Hepatocyte (in vitro differentiated cells): ENCODE data around the gene C16orf96. TPM values are rescaled to one million over a fixed set of nuclear protein-coding genes. Genes with fewer than 3 reads are reported as not detected.

ENCODE experiments used
- DNase-seq: peaks from one replicate; pipeline ENCODE4 v3.0.0-alpha.2; 2016; ENCODE audit warnings: low spot score
- H2AFZ ChIP-seq: fragments of 200-600 bp; sonication (generic); 2 replicates; pipeline ENCODE4 v1.6.0; 2016; ENCODE audit warnings: antibody characterized with exemption, mild to moderate bottlenecking
- H3K27ac ChIP-seq: fragments of 200-600 bp; sonication (generic); 2 replicates; pipeline ENCODE4 v1.5.1; 2016; ENCODE audit warnings: mild to moderate bottlenecking
- H3K27me3 ChIP-seq: fragments of 200-600 bp; sonication (generic); 2 replicates; pipeline ENCODE4 v1.6.1; 2016
- H3K36me3 ChIP-seq: fragments of 200-600 bp; sonication (generic); replicated peaks from 2 replicates; pipeline ENCODE4 v1.5.1; 2016; ENCODE audit warnings: low read depth; ENCODE audit not compliant: insufficient read depth
- H3K4me1 ChIP-seq: fragments of 200-600 bp; sonication (generic); 2 replicates; pipeline ENCODE4 v1.5.1; 2016; ENCODE audit warnings: mild to moderate bottlenecking, moderate library complexity; ENCODE audit not compliant: insufficient read depth
- H3K4me2 ChIP-seq: fragments of 200-600 bp; sonication (generic); 2 replicates; pipeline ENCODE4 v1.6.0; 2016
- H3K4me3 ChIP-seq: fragments of 200-600 bp; sonication (generic); 2 replicates; pipeline ENCODE4 v1.5.1; 2016; ENCODE audit warnings: mild to moderate bottlenecking
- H3K79me2 ChIP-seq: fragments of 200-600 bp; sonication (generic); 2 replicates; pipeline ENCODE4 v1.6.0; 2017; ENCODE audit warnings: mild to moderate bottlenecking
- H3K9me2 ChIP-seq: fragments of 200-600 bp; sonication (generic); replicated peaks from 2 replicates; pipeline ENCODE4 v1.6.0; 2017; ENCODE audit warnings: mild to moderate bottlenecking; ENCODE audit not compliant: insufficient read depth
- H3K9me3 ChIP-seq: fragments of 200-600 bp; sonication (generic); 2 replicates; pipeline ENCODE4 v1.5.1; 2016; ENCODE audit warnings: low read depth, mild to moderate bottlenecking
- H4K20me1 ChIP-seq: fragments of 200-600 bp; sonication (generic); 2 replicates; pipeline ENCODE4 v1.6.0; 2016; ENCODE audit warnings: mild to moderate bottlenecking; ENCODE audit not compliant: insufficient read depth, poor library complexity, severe bottlenecking
- EZH2 ChIP-seq: fragments of 200-600 bp; sonication (generic); IDR thresholded peaks from 2 replicates; pipeline ENCODE4 v1.6.1; 2016; ENCODE audit warnings: antibody characterized with exemption, mild to moderate bottlenecking, borderline replicate concordance
- EZH2phosphoT487 ChIP-seq: fragments of 200-600 bp; sonication (generic); IDR thresholded peaks from one replicate; pipeline ENCODE4 v1.6.1; 2018; ENCODE audit warnings: antibody characterized with exemption, mild to moderate bottlenecking, low read depth, moderate library complexity; ENCODE audit not compliant: unreplicated experiment, severe bottlenecking
- WGBS: methylation state at CpG from one replicate; pipeline ENCODE4 v1.1.6; 2016; ENCODE audit warnings: low lambda C conversion rate; ENCODE audit errors: missing lambda C conversion rate; 5-methylcytosine and 5-hydroxymethylcytosine counted together
- polyA plus RNA-seq: library from polyadenylated mRNA; unstranded; fragments of >200 nt; fragmentation: Nextera tagmentation; extraction: Ambion mirVana; gene quantifications from 2 replicates; pipeline ENCODE4 v1.2.1, GENCODE V29; 2016
- total RNA-seq: library from RNA; depleted of rRNA; stranded (reverse); fragments of >200 nt; gene quantifications from 2 replicates; pipeline ENCODE4 v1.2.3, GENCODE V29; 2014
- TF ChIP-seq, protein P1 (sequence below): fragments of 200-600 bp; sonication (generic); IDR thresholded peaks from 2 replicates; pipeline ENCODE4 v1.5.1; 2016; ENCODE audit warnings: antibody characterized with exemption, mild to moderate bottlenecking; ENCODE audit not compliant: poor library complexity

The C16orf96 gene
- total and polyA plus RNA-seq, 2 experiments from 2014 or later, result 0.20 TPM; not detected in 1

DNA sequence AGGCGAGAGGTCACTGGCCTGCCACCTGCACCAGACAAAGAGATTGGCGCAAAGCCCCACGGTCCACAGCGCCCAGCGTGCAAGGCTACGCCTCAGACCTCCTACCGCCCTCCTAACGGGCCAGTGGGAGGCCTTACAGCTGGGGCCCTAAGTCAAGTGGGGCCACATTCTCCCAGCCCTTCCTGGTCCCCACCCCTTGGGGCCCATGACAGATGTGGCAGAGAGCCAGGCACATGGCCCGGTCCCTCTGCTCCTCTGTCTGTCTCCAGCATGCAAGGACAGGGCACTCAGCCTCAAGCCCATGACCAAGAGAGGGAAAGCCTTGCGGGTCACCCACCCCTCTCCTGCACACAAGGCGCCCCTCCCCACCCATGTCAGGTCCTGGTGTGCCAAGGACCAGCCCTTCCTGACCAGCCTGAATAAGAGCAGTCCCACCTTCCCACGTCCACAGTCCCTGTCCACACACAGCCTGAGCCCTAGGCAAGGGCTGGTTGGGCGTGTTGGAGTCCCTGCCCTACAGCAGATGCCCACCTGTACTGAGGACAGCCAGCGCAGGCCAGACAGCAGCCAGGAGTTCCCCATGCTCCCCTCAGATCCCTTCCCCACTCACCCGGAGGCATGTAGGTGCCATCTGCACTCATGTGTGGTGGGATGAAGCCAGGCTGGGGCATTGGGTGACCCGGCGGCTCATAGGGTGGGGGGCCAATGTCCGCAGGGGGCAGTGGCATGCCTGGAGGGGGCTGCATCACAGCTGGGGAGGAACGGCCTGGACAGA, 42.9 kb upstream of the C16orf96 start:
- Histone ChIP-seq H2AFZ (no peak overlapping the region), H3K4me3 (no peak overlapping the region), H3K9me2 (no peaks in the 10 kb centered on the region), H4K20me1 (peaks cover 16% of the 10 kb centered on the region), H3K4me1 (no peaks in the 10 kb centered on the region), H3K4me2 (no peak overlapping the region), H3K27me3 (no peaks in the 10 kb centered on the region), H3K27ac (no peak overlapping the region), H3K36me3 (no peaks in the 10 kb centered on the region), H3K9me3 (no peaks in the 10 kb centered on the region), H3K79me2 (peaks cover 34% of the 10 kb centered on the region)
- DNase-seq, result no peak
- 96% methylated on average over 16 of the region's 19 CpGs for WGBS
- TF ChIP-seq EZH2phosphoT487, result no peak
- no peak for TF ChIP-seq EZH2
- TF ChIP-seq, protein P1, sequence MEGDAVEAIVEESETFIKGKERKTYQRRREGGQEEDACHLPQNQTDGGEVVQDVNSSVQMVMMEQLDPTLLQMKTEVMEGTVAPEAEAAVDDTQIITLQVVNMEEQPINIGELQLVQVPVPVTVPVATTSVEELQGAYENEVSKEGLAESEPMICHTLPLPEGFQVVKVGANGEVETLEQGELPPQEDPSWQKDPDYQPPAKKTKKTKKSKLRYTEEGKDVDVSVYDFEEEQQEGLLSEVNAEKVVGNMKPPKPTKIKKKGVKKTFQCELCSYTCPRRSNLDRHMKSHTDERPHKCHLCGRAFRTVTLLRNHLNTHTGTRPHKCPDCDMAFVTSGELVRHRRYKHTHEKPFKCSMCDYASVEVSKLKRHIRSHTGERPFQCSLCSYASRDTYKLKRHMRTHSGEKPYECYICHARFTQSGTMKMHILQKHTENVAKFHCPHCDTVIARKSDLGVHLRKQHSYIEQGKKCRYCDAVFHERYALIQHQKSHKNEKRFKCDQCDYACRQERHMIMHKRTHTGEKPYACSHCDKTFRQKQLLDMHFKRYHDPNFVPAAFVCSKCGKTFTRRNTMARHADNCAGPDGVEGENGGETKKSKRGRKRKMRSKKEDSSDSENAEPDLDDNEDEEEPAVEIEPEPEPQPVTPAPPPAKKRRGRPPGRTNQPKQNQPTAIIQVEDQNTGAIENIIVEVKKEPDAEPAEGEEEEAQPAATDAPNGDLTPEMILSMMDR, result no peak

DNA sequence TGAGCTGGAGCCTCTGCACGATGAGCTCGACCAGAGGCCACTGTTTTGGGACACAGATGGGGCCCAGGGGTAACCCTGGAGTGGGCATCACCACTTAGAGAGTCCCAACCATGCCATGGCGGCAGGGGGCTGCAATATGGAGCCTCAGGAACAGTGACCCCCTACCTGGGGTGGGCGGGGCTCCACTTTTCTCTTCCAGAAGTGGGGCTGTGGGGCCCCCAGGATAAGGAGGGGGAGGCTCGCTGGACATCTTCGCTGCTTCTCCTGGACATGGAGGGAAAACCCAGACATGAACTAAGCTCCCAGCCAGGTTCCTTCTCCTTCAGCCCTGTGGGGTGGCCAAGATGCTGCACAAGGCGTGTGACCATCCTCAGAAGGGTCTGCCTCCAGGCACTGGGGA, 42.3 kb upstream of the C16orf96 start:
- peaks cover 16% of the 10 kb centered on the region for H4K20me1 ChIP-seq

DNA sequence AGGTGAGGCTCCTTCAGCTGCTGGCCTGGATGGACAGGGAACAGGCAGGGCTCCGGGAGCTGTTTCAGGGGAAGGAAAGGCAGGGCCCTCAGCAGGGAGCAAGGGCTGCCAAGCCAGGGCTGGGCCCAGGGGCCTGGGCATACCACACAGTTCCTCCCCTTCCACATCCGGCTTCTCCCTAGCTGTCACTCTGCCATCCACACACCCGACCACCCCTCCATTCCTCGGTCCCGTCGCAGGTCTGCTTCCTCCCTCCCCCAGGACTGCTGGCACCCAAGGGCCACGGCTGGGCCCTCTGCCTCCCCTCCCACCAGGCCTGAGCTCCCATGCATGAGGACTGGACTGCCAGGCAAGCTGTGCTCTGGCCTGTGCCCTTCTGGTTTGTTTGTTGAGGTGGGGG, 41.5 kb upstream of the C16orf96 start:
- no peak overlapping the region for H3K4me3 ChIP-seq
- no peaks in the 10 kb centered on the region for H3K4me1 ChIP-seq
- H3K36me3 ChIP-seq, result no peaks in the 10 kb centered on the region
- H3K27me3 ChIP-seq, result no peaks in the 10 kb centered on the region
- H3K9me3 ChIP-seq, result no peaks in the 10 kb centered on the region
- WGBS, result 86% methylated on average over 6 of the region's 7 CpGs
- no peak overlapping the region for H3K27ac ChIP-seq
- no peak for DNase-seq
- no peak overlapping the region for H2AFZ ChIP-seq
- no peaks in the 10 kb centered on the region for H3K9me2 ChIP-seq
- H4K20me1 ChIP-seq, result peaks cover 16% of the 10 kb centered on the region
- TF ChIP-seq EZH2, result no peak
- TF ChIP-seq EZH2phosphoT487, result no peak
- TF ChIP-seq, protein P1, result no peak
- H3K79me2 ChIP-seq, result peaks cover 46% of the 10 kb centered on the region
- H3K4me2 ChIP-seq, result no peak overlapping the region

More for the DNA sequence above, 42.3 kb upstream of the C16orf96 start:
- TF ChIP-seq, protein P1, result no peak
- no peak for TF ChIP-seq EZH2phosphoT487
- TF ChIP-seq EZH2, result no peak
- no peak overlapping the region for H3K4me3 ChIP-seq
- H3K9me3 ChIP-seq, result no peaks in the 10 kb centered on the region
- H3K4me2 ChIP-seq, result no peak overlapping the region
- no peaks in the 10 kb centered on the region for H3K9me2 ChIP-seq
- no peak overlapping the region for H3K27ac ChIP-seq
- no peaks in the 10 kb centered on the region for H3K4me1 ChIP-seq
- H3K79me2 ChIP-seq, result peaks cover 39% of the 10 kb centered on the region
- no peaks in the 10 kb centered on the region for H3K36me3 ChIP-seq
- H2AFZ ChIP-seq, result no peak overlapping the region
- DNase-seq, result no peak
- H3K27me3 ChIP-seq, result no peaks in the 10 kb centered on the region
- WGBS, result 98% methylated on average over 7 of the region's 7 CpGs
